DMS153 treated with DMSO at 0.1 percent for 48 hours (cell line): Measurements from ENCODE around the gene TBX21.
"Not testable (repeated sequence)": the region's sequence is repeated elsewhere in the genome, so short reads cannot be mapped to it uniquely, and the experiment has no call there.

Experiments used
- DNase-seq: peaks from one replicate; lab custom pipeline; 2025; ENCODE audit not compliant: unreplicated experiment; lab: John Stamatoyannopoulos, UW

The TBX21 gene

DNA sequence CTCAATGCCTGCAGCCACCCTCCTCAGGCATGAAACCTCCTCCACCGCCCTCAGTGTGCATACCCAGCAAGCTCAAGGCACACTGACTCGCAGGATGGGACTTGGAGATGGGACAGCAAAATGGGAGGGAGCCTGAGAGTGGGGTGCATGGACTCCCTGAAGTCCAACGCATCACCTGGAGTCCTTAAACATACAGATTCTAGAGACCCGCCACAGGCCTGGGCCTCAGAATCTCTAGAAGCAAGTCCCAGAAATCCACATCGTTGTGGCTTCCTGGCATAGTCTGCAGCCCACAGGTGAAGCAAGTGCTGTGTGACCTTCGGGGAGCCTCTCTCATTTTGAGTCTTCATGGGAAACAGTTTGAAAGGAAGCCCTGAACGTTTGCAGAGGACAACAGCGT is 3.6 kb upstream of the TBX21 start:
- no peak for DNase-seq

DNA sequence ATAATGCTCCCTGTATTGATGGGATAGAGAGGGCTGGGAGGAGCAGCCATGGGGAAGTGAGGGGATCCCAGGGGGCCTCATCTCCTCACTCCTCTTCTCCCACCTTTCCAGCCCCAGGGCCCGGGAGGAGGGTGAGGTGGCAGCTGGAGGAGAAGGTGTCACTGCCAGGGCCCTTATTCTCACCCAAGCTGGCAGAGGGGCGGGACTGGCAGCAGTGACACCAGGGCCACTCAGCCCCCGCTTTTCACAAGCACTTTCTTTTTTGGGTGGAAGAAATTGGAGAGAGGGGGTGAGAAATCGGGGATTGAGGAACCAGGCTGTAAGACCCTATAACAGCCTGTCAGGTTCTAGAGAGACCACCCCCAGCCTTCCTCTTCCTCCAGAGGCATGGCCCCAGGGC is 2.4 kb upstream of the TBX21 start:
- no peak for DNase-seq

DNA sequence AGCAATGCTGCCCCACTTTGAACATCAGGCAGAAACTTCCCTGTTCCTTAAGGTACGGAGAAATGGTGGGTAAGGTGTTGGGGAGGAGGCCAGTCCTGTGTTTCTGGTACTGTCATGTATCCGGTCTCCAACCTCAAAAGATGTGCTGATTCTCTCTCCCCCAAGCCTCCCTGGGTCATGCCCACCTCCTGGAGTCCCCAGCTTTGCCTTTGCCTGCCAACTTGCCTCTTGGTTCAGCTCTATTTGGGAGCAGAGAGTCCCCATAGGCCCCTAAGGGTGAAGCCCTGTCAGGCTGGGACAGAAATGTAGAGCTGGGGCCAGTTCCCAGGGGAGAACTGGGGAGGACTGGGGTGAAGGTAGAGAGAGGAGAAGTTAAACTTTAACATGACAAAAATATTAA is 1.6 kb upstream of the TBX21 start:
- DNase-seq, result no peak

DNA sequence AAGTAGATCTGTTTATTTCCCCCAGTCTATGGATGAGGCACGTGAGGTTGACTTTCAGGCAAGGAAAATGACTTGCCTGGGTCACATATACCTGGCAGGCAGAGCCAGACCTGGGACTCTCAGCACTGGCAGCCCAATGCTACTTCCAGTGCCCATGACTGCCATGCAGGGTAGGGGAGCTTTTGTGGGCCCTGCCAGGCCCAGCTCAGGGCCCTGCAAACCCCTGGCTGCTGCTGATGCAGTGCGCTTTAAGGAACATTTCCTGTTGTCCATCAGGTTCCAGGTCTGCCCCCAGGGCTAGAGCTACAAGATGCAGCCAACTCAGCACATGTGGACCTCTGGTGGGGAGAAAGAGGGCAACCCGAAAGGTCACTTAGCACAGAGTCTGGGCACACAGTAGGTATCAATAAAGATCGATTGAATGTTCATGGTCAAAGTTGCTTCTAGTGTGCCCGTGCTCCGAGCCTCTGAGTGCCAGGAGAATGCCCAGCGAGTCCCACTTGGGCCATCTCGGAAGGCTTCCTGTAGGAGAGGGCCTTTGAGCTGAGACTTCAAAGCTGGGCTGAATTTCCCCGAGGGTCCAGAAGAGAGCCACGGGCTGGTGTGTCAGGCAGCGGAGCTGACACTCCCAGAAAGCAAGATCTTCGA is 513 bp upstream of the TBX21 start:
- no peak for DNase-seq

DNA sequence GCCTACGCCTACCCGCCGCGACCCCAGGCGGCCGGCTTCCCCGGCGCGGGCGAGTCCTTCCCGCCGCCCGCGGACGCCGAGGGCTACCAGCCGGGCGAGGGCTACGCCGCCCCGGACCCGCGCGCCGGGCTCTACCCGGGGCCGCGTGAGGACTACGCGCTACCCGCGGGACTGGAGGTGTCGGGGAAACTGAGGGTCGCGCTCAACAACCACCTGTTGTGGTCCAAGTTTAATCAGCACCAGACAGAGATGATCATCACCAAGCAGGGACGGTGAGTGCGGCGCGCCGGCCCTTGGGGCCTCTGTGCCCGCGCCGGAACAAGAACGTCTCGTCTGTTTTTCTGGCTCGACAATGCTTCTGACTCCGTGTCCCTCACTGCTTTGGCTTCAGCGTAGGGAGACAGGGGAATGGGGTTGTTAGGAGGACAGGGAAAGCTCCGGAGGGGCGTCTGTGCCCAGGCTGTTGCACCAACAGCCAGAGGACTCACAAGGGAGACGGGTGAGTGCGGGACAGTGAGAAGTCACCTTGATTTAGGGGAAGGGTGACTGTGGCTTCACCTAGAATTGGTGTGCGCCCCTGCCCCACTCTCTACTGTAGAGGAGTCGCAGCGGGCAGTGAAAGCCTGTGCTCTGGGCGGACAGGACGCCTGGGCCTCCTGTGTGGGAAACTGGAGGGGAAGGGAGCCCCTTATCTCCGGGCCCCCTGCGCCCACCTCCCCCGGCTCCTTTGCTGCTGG is 806 bp downstream of the TBX21 start:
- no peak for DNase-seq

DNA sequence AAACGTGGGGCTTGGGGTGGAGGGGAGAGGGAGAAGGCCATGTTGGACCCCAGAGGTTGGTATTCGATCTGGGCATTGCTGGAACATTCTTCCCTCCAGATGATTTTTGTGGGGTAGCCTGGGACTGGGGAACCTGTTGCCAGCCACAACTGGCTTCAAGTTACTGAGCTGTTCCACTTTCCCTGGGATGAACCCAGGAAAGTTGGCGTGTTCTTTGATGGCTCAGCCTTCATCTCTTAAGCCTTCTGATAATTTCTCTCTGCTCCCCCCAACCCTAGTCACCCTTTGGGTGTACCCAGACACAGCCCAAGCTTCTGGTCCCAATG is 2.1 kb downstream of the TBX21 start:
- DNase-seq, result no peak

DNA sequence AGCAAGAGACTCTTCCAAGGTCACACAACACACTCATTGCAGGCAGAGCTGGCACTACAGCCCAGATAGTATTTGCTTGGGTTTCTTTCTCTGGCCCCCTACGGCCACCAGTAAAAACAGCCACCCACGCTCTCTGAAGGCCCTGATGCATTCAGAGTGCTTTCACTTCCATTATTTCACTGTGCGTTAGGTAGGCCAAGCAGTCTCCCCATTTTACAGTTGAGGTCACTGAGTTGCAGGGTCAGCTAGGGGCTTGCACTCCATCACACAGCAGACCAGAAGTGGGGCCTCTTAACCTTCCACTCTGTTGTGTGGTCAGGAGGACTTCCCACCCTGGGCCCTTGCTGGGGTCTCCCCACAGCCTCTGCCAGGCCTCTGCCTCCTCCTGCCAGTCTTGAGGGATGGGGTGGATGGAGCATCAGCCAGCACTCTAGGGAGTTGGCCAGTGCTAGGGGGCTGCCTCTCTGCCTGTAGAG is 2.5 kb downstream of the TBX21 start:
- DNase-seq, result no peak

DNA sequence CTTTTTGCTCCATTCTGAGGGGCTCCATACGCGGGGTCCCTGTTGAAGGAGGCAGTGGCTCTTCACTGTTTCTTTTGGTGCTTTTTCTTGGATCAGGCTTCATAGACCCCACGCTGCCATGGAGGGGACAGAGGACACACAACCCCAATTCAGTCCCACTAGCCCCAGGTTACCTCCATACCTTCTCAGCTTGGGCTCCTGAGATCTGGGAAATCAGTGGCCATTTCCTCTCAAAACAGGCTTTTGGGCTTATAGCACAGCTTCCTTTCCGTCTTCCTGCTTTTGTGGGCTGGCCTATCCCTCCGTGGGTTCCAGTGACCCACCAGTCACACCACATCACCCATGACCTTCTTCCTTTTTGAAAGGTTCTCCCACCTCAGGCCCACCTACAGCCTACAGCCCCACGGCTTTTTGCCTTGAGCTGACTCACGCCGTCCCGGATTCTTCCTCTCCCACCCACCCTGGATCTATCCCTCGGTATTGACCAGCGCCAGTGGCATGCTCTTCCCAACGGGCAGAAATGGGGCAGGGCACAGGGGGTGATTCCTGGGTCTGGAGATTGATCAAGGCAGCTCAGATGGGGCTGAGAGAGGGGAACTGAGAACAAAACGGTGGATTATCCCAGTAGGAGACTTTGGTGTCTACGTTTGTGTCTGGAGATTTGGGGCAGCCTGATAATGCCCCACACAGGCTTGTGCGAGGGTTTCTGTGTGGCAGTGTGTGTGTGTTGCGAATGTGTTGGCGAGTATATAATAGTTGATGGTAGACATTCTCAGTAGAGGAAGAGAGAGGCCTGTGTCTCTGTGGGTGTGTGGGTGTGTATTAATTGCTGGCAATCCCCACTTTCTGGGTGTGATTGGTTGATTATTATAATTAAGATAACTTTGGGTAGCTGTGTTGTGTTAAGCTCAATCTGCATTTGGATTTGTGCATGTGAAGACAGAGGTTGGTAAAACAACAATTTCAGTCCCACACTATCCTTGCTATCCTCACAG is 3.8 kb downstream of the TBX21 start:
- DNase-seq, result no peak

DNA sequence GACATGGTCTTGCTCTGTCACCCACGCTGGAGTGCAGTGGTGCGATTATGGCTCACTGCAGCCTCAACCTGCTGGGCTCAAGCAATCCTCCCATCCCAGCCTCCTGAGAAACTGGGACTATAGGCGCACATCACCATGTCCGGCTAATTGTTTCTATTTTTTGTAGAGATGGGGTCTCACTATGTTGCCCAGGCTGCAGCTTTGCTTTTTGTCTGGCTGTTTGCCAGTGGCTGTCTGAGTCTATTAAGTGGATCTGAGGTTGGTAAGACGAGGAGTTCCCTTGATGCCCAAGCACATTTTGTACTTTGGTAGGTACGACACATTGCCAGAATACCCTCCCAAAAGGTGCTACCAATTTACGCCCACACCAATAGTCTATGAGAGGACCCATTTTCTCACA is 5.1 kb downstream of the TBX21 start:
- no peak for DNase-seq

DNA sequence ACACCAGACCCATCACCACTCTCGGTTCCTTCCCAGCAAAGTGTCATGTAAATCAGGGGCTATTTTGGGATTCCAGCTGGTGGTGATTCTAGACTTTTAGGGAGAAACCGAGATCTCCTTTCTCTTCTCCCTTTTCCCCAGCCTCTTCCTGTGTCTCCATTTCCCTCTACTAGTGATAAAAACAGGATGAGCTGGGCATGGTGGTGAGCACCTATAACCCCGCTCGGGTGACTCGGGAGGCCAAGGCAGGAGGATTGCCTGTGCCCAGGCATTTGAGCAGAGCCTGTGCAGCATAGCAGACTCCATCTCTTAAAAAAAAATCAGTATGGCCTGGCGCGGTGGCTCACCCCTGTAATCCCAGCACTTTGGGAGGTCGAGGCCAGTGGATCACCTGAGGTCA is 6.1 kb downstream of the TBX21 start:
- no peak for DNase-seq

DNA sequence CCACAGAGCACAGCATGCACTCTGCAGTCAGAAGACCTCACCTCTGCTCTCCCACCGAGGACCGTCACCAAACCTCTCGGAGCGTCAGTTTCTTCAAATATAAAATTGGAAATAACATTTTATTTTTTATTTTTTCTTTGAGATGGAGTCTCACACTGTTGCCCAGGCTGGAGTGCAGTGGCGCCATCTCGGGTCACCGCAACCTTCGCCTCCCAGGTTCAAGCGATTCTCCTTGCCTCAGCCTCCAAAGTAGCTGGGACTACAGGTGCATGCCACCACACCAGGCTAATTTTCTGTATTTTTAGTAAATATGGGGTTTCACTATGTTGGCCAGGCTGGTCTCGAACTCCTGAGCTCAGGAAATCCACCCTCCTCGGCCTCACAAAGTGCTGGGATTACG is 6.9 kb downstream of the TBX21 start:
- DNase-seq, result not testable (repeated sequence)

DNA sequence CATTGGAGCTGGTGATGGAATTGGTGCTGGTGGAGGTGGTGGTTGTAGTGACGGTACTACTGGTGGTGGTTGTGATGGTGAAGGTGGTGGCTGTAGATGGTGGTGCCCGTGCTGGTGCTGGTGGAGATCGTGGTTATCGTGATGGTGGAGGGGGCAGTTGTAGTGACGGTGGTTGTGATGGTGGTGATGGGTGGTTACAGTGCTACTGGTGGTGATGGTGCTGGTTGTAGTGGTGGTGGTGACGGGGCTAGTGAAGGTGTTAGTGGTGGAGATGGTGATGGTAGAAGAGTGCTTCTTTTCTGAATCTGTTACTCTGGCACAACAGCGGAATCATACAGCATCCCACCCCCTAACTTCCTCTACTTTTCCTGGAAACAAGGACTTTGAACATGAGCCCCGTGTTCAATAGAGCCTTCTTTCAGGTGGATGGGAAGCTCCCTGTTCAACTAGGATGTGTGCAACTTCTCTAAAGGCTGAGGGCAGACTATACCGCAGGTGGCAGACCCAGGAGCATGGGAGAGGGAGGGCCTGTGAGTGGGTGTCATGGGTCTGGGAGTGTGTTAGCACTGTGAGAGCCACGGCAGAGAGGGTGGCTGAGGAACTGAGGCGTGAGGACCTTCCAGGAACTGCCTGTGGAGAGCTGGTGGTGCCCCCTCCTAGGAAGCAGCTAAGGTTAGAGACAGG is 8.2 kb downstream of the TBX21 start:
- no peak for DNase-seq

DNA sequence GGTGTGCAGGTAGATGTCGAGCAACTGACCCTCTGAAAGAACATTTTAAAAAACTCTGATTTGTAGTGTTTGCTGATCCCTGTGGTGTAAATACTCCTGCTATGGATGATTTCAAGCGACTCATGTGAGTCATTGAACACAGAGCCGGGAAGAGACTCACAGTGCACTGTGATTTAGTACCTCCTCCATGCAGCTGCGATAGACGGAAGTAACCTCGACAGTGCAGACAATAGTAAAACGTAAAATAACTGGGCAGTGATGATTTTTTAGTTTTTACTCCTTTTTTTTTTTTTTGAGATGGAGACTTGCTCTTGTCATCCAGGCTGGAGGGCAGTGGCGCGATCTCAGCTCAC is 8.7 kb downstream of the TBX21 start:
- DNase-seq, result no peak

DNA sequence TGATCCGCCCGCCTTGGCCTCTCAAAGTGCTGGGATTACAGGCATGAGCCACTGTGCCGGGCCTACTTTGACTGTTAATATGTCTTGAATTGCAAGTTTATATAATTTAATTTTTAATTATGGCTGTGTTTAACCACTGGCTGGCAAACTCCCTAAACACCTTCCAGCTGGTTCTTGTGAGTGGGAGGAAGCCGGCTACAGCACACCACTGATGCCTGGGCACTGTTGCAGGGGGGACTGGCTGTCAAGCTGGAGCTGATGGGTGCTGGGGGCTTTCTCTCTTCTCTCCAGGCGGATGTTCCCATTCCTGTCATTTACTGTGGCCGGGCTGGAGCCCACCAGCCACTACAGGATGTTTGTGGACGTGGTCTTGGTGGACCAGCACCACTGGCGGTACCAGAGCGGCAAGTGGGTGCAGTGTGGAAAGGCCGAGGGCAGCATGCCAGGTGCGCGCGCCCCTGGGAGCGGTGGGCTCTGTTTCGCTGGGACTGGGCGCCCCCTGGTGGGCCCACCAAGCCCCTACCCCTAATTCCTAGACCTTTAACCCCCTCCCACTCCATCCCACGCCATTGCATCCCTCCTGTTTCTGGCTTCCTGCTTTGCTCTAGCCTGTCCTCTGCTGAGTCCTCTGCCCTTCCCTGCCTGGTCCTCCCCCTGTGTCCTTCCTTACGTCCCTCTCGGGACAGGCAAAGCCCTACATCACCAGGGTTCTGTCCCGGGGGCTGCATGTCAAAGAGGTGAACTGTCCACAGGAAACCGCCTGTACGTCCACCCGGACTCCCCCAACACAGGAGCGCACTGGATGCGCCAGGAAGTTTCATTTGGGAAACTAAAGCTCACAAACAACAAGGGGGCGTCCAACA is 9.5 kb downstream of the TBX21 start:
- no peak for DNase-seq

DNA sequence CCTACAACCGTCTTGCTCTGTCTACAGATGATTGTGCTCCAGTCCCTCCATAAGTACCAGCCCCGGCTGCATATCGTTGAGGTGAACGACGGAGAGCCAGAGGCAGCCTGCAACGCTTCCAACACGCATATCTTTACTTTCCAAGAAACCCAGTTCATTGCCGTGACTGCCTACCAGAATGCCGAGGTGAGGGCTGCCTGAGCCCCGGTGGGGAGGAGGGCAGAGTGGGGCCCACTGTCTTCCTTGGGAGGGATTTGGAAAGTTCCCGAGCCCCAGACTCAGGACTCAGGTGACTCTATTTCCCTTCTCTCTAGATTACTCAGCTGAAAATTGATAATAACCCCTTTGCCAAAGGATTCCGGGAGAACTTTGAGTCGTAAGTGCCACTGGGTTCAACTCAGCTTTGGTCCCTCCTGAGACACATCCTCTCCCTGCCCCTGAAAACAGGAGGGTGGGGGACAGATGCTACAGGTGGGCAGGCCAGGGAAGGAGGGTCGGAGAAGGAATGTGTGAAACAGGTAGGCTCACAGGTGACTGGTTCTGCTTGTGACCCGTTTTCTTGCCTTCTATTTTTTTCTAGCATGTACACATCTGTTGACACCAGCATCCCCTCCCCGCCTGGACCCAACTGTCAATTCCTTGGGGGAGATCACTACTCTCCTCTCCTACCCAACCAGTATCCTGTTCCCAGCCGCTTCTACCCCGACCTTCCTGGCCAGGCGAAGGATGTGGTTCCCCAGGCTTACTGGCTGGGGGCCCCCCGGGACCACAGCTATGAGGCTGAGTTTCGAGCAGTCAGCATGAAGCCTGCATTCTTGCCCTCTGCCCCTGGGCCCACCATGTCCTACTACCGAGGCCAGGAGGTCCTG is 11.4 kb downstream of the TBX21 start:
- no peak for DNase-seq

DNA sequence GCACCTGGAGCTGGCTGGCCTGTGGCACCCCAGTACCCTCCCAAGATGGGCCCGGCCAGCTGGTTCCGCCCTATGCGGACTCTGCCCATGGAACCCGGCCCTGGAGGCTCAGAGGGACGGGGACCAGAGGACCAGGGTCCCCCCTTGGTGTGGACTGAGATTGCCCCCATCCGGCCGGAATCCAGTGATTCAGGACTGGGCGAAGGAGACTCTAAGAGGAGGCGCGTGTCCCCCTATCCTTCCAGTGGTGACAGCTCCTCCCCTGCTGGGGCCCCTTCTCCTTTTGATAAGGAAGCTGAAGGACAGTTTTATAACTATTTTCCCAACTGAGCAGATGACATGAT is 12.0 kb downstream of the TBX21 start:
- no peak for DNase-seq

DNA sequence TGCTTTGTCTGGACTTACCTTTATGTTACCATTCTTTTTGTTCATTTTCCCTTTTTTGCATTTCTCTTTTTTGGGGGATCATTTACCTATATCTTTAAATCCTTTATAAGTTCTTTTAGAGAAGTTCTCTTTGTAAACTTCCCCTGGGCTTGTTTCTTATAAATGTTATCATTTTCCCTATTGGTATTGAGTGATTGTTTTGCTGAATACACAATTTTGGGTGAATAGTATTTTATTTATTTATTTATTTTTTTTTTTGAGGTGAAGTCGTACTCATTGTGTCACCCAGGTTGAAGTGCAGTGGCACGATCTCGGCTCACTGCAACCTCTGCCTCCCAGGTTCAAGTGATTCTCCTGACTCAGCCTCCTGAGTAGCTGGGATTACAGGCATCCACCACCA is 18.4 kb downstream of the TBX21 start:
- no peak for DNase-seq

DNA sequence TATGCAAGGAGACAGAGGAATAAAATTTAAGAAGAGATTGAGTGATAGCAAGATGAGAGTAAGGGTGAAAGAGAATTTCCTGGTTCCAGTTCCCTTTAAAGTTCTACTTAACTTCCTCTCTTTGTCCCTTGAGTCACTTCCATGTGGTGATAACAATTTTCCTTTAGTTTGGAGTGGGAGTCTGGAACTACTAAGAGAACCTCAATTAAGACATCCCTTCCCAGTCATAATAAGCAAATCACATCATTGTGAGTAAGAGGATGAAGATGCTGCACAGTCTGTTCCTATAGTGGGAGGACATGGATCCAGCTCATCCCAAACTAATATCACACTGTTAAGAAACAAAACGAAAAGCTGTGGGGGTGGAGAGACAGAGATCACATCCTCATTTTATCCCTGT is 24.4 kb downstream of the TBX21 start:
- no peak for DNase-seq

DNA sequence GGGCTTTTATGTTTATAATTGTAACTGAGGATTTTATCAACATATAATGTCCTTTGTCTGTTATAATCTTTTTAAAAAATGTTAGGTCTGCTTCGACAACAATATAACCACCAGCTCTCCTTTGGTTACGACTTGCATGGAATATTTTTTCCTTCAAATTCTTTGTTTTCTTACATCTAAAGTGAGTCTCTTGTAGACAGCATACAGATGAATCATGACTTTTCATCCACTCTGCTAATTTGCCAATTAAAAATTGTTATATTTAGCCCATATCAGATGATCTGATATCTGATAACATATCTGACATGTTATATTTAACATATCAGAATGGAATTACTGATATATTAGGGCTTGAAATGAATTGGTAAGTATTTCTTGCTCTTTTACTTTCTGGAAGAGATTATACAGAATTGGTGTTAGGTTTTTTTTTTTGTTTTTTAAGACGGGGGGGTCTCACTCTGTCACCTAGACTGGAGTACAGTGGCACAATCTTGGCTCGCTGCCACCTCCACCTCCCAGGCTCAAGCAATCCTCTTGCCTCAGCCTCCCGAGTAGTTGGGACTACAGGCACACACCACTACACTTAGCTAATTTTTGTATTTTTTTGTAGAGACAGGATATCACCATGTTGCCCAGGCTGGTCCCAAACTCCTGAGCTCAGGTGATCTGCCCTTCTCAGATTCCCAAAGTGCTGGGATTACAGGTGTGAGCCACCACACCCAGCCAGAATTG is 27.5 kb downstream of the TBX21 start:
- no peak for DNase-seq
